WTC11 (cell line): Measurements from ENCODE around the gene TNNI3K. TPM values are rescaled to one million over a fixed set of nuclear protein-coding genes. Genes with fewer than 3 reads are reported as not detected.

Experiments
- ATAC-seq: fragments of 200-7000 bp; cut with Tn5 transposase; 2 replicates; pipeline ENCODE4 v1.10.0; 2021; ENCODE audit warnings: mild to moderate bottlenecking, moderate library complexity
- CTCF ChIA-PET: fragments of 300-600 bp; sonication (Branson Sonifier 250); formaldehyde crosslinking; loops from one replicate; lab custom pipeline; 2021; ENCODE audit warnings: antibody characterized with exemption; lab: Charles Lee
- POLR2A ChIA-PET: fragments of 350-600 bp; sonication (Branson Sonifier 250); formaldehyde crosslinking; loops from one replicate; lab custom pipeline; 2021; ENCODE audit warnings: antibody characterized with exemption; lab: Charles Lee
- DNase-seq: peaks from one replicate; pipeline ENCODE4 v3.0.0; 2021; ENCODE audit warnings: low spot score
- H3K27ac Mint-ChIP-seq: 2 replicates; pipeline ENCODE4 v1.8.0; 2021; ENCODE audit warnings: mixed read lengths
- H3K27me3 Mint-ChIP-seq: 2 replicates; pipeline ENCODE4 v1.8.0; 2021; ENCODE audit warnings: low read depth, mild to moderate bottlenecking, moderate library complexity, mixed read lengths
- H3K36me3 Mint-ChIP-seq: 2 replicates; pipeline ENCODE4 v1.8.0; 2021; ENCODE audit warnings: mixed read lengths
- H3K4me1 Mint-ChIP-seq: 2 replicates; pipeline ENCODE4 v1.8.0; 2022; ENCODE audit warnings: mixed read lengths
- H3K4me3 Mint-ChIP-seq: 2 replicates; pipeline ENCODE4 v1.8.0; 2021; ENCODE audit warnings: mild to moderate bottlenecking, moderate library complexity, mixed read lengths
- H3K9me3 Mint-ChIP-seq: 2 replicates; pipeline ENCODE4 v1.8.0; 2021; ENCODE audit warnings: mixed read lengths
- AFF4 ChIP-seq: sonication (generic); formaldehyde crosslinking; IDR thresholded peaks from 2 replicates; pipeline ENCODE4 v1.8.1; 2023; ENCODE audit warnings: mild to moderate bottlenecking, missing genetic modification reagents, borderline replicate concordance
- AR ChIP-seq: fragments of 250-450 bp; sonication (Bioruptor Pico); IDR thresholded peaks from 2 replicates; pipeline ENCODE4 v1.9.0; 2021; ENCODE audit warnings: mild to moderate bottlenecking
- ATF1 ChIP-seq: sonication (generic); formaldehyde crosslinking; IDR thresholded peaks from 2 replicates; pipeline ENCODE4 v1.8.1; 2023; ENCODE audit warnings: mild to moderate bottlenecking, moderate library complexity, missing genetic modification reagents
- CTCF ChIP-seq: fragments of 200-600 bp; IDR thresholded peaks from 2 replicates; pipeline ENCODE4 v1.8.0; 2022; ENCODE audit warnings: antibody characterized with exemption
- ELF4 ChIP-seq: sonication (generic); formaldehyde crosslinking; IDR thresholded peaks from 2 replicates; pipeline ENCODE4 v1.8.1; 2022; ENCODE audit warnings: low read depth, mild to moderate bottlenecking, moderate library complexity, missing genetic modification reagents
- GTF2I ChIP-seq: fragments of 250-450 bp; sonication (Bioruptor Pico); conservative IDR thresholded peaks from 2 replicates; pipeline ENCODE4 v1.4.0; 2021; ENCODE audit warnings: mild to moderate bottlenecking
- IRF2 ChIP-seq: sonication (generic); formaldehyde crosslinking; IDR thresholded peaks from 2 replicates; pipeline ENCODE4 v1.8.0; 2022; ENCODE audit warnings: low read depth, missing genetic modification reagents, borderline replicate concordance
- TP53 ChIP-seq: sonication (generic); formaldehyde crosslinking; IDR thresholded peaks from 2 replicates; pipeline ENCODE4 v1.8.1; 2023; ENCODE audit warnings: mild to moderate bottlenecking, missing genetic modification reagents
- ZNF138 ChIP-seq: sonication (generic); formaldehyde crosslinking; conservative IDR thresholded peaks from 2 replicates; pipeline ENCODE4 v1.8.1; 2022; ENCODE audit warnings: mild to moderate bottlenecking, moderate library complexity, missing genetic modification reagents
- ZNF423 ChIP-seq: fragments of 250-450 bp; sonication (Bioruptor Pico); IDR thresholded peaks from 2 replicates; pipeline ENCODE4 v2.1.2; 2022; ENCODE audit warnings: mild to moderate bottlenecking, moderate library complexity
- ZNF425 ChIP-seq: fragments of 250-450 bp; sonication (Bioruptor Pico); conservative IDR thresholded peaks from 2 replicates; pipeline ENCODE4 v1.9.0; 2021; ENCODE audit warnings: mild to moderate bottlenecking
- total RNA-seq: library from RNA; stranded (reverse); gene quantifications from 3 replicates; pipeline ENCODE4 v1.2.3, GENCODE V29; 2021
- TF ChIP-seq, protein P1 (sequence below): sonication (generic); formaldehyde crosslinking; conservative IDR thresholded peaks from 2 replicates; pipeline ENCODE4 v1.8.1; 2022; ENCODE audit warnings: mild to moderate bottlenecking, missing genetic modification reagents
- TF ChIP-seq, protein P2 (sequence below): sonication (generic); formaldehyde crosslinking; IDR thresholded peaks from 2 replicates; pipeline ENCODE4 v1.8.1; 2023; ENCODE audit warnings: mild to moderate bottlenecking, missing genetic modification reagents
- TF ChIP-seq, protein P3 (sequence below): sonication (generic); formaldehyde crosslinking; IDR thresholded peaks from 2 replicates; pipeline ENCODE4 v1.8.1; 2022; ENCODE audit warnings: low read depth, missing genetic modification reagents, borderline replicate concordance

TNNI3K gene
- total RNA-seq, 1 experiment from 2014 or later: 0.07 TPM

DNA sequence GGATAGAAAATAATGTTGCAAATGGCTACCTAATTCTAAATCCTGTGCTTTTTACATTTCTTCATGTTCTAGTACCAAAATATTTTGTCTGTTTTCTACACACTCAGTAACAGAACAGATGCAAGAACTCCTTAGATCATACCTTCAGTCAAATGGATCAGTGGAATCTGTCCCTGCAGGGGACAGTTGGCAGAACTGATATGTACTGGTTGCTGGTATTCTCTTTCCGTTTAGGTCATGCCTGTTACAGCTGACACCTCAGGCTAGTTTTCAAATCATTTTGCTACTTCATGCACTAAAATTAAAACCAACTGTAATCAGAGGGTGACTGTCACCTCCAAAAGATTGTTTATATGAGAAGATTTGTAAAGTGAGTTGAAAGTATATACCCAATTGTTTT, 109.2 kb downstream of the TNNI3K start (continued):
- TF ChIP-seq AR (no peak), AFF4 (CRISPR knock-in tag) (no peak), ATF1 (no peak), CTCF (no peak)
- TF ChIP-seq, all 79 proteins: peak for 0

- no peaks in the 10 kb centered on the region for H3K27me3 Mint-ChIP-seq
- ATAC-seq (no peak), DNase-seq (no peak)
- H3K27ac Mint-ChIP-seq: no peak overlapping the region
- POLR2A ChIA-PET: no interaction called here
- peaks cover 18% of the 10 kb centered on the region for H3K9me3 Mint-ChIP-seq
- CTCF ChIA-PET: no interaction called here
- H3K36me3 Mint-ChIP-seq: no peaks in the 10 kb centered on the region
- H3K4me3 Mint-ChIP-seq: no peak overlapping the region
- H3K4me1 Mint-ChIP-seq: 0 out of 2 replicates have a peak, but pooled peaks cover 3% of the 10 kb centered on the region
- TF ChIP-seq TP53 (CRISPR knock-in tag) (no peak), AR (no peak), GTF2I (CRISPR knock-in tag) (no peak), AFF4 (CRISPR knock-in tag) (no peak), IRF2 (CRISPR knock-in tag) (no peak), ELF4 (CRISPR knock-in tag) (no peak), ZNF138 (CRISPR knock-in tag) (no peak), ZNF423 (CRISPR knock-in tag) (no peak), ZNF425 (CRISPR knock-in tag) (no peak)
- TF ChIP-seq, protein P1, sequence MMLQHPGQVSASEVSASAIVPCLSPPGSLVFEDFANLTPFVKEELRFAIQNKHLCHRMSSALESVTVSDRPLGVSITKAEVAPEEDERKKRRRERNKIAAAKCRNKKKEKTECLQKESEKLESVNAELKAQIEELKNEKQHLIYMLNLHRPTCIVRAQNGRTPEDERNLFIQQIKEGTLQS (CRISPR knock-in tag): no peak
- TF ChIP-seq, protein P2, sequence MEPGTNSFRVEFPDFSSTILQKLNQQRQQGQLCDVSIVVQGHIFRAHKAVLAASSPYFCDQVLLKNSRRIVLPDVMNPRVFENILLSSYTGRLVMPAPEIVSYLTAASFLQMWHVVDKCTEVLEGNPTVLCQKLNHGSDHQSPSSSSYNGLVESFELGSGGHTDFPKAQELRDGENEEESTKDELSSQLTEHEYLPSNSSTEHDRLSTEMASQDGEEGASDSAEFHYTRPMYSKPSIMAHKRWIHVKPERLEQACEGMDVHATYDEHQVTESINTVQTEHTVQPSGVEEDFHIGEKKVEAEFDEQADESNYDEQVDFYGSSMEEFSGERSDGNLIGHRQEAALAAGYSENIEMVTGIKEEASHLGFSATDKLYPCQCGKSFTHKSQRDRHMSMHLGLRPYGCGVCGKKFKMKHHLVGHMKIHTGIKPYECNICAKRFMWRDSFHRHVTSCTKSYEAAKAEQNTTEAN (CRISPR knock-in tag): no peak
- TF ChIP-seq, protein P3, sequence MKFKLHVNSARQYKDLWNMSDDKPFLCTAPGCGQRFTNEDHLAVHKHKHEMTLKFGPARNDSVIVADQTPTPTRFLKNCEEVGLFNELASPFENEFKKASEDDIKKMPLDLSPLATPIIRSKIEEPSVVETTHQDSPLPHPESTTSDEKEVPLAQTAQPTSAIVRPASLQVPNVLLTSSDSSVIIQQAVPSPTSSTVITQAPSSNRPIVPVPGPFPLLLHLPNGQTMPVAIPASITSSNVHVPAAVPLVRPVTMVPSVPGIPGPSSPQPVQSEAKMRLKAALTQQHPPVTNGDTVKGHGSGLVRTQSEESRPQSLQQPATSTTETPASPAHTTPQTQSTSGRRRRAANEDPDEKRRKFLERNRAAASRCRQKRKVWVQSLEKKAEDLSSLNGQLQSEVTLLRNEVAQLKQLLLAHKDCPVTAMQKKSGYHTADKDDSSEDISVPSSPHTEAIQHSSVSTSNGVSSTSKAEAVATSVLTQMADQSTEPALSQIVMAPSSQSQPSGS (CRISPR knock-in tag): no peak
Measured at GRCh38 chr1:74356493-74356892, 121.3 kb downstream of the TNNI3K start.
